Right lobe of liver (tissue), 6 donors: ENCODE data around the gene CALCOCO1. TPM values are rescaled to one million over a fixed set of nuclear protein-coding genes. Genes with fewer than 3 reads are reported as not detected.
"Not testable (repeated sequence)": the region's sequence is repeated elsewhere in the genome, so short reads cannot be mapped to it uniquely, and the experiment has no call there.

ENCODE experiments used
- ATAC-seq, 4 donors: fragments of 200-7000 bp; cut with Tn5 transposase; one replicate each; pipeline ENCODE4 v1.9.1; 2020; ENCODE audit warnings: mild to moderate bottlenecking in 4 of 4, moderate library complexity in 4 of 4
- DNase-seq, 3 donors: peaks; one replicate each; pipeline ENCODE4 v3.0.0-alpha.2; 2020
- H3K27ac ChIP-seq, 3 donors: fragments of 200-600 bp; one replicate each; pipeline ENCODE4 v1.8.0; 2022
- H3K27me3 ChIP-seq, 2 donors: fragments of 200-600 bp; one replicate each; pipeline ENCODE4 v1.8.0; 2022
- H3K36me3 ChIP-seq, 4 donors: fragments of 200-600 bp; sonication (generic) in 1 of 4; one replicate each; pipeline versions ENCODE4 v1.5.1 to v1.8.0; 2017 to 2022; ENCODE audit warnings: control low read depth in 1 of 4
- H3K4me1 ChIP-seq, 4 donors: fragments of 200-600 bp; sonication (generic) in 1 of 4; one replicate each; pipeline versions ENCODE4 v1.5.1 to v1.8.0; 2017 to 2022; ENCODE audit warnings: control low read depth in 1 of 4
- H3K4me3 ChIP-seq, 3 donors: fragments of 200-600 bp; one replicate each; pipeline ENCODE4 v1.8.0; 2022
- H3K9me3 ChIP-seq, 4 donors: fragments of 200-600 bp; sonication (generic) in 1 of 4; one replicate each; pipeline versions ENCODE4 v1.5.1 to v1.8.0; 2017 to 2022; ENCODE audit warnings: control low read depth in 1 of 4
- CTCF ChIP-seq, 4 donors: fragments of 200-600 bp in 3 of 4; fragments of 450-650 bp in 1 of 4; IDR thresholded peaks; one replicate each; pipeline versions ENCODE4 v1.5.1 to v1.8.0; 2016 to 2022; ENCODE audit warnings: antibody characterized with exemption in 4 of 4, mild to moderate bottlenecking in 2 of 4
- POLR2A ChIP-seq: fragments of 450-650 bp; IDR thresholded peaks from one replicate; pipeline ENCODE4 v1.6.1; 2017; ENCODE audit warnings: antibody characterized with exemption, mild to moderate bottlenecking
- WGBS: methylation state at CpG from one replicate; pipeline ENCODE4 v1.1.6; 2018; ENCODE audit warnings: low coverage, low lambda C conversion rate; ENCODE audit not compliant: insufficient coverage; ENCODE audit errors: missing lambda C conversion rate; 5-methylcytosine and 5-hydroxymethylcytosine counted together
- intact Hi-C, 2 donors: fragments of 100-400 bp; cut with DNase I; formaldehyde crosslinking; loops; one replicate each; pipeline versions ENCODE4 v1.11.2 to v1.14.1; 2022
- total RNA-seq, 6 experiments: library from RNA; depleted of rRNA in 2 of 6; stranded (reverse); fragments of >200 nt in 2 of 6; fragmentation: NEBNext Ultra II Directional in 3 of 6; extraction: Animal tissue kit (Norgen Biotek cat#: 25700) in 3 of 6; gene quantifications; one replicate each; pipeline versions ENCODE4 v1.1.0 to v1.2.4, GENCODE V29; 2016 to 2023
- donor health status: DM: no; HTN: yes; CAD: no.
- donor health status: DM: no; HTN: no; CAD: no.
- donor health status: DM: no; HTN: no; CAD: no.
- donor health status: DM: no; HTN: yes; CAD: no.
- donor health status: DM: no; HTN: yes; CAD: no.

The CALCOCO1 gene
- total RNA-seq, 6 experiments from 2014 or later, result 25.4 to 53.7 (median 34.2) TPM

GRCh38 chr12:53768976-53769375 lies 41.7 kb upstream of the CALCOCO1 start:
- Histone ChIP-seq H3K27ac (no peak overlapping the region), H3K4me3 (no peak overlapping the region), H3K36me3 (no peaks in the 10 kb centered on the region), H3K4me1 (no peaks in the 10 kb centered on the region), H3K9me3 (no peaks in the 10 kb centered on the region), H3K27me3 (peaks cover 0 to 6% of the 10 kb centered on the region in 2 donors)
- intact Hi-C loops, result no loop called here
- no peak for ATAC-seq
- TF ChIP-seq POLR2A (no peak), CTCF (IDR thresholded peaks at IDR 0.05) (no peak)
- no peak for DNase-seq
- WGBS, result 50% methylated on average over 2 of the region's 5 CpGs

- TF ChIP-seq CTCF (IDR thresholded peaks at IDR 0.05), result no peak
- H3K27me3 ChIP-seq, result peaks cover 0 to 6% of the 10 kb centered on the region in 2 donors
- 35% methylated on average over 3 of the region's 3 CpGs for WGBS
Observed at GRCh38 chr12:53766881-53767280, 39.6 kb upstream of the CALCOCO1 start.

GRCh38 chr12:53765891-53766290 lies 38.6 kb upstream of the CALCOCO1 start:
- H3K4me3 ChIP-seq, result no peak overlapping the region
- H3K9me3 ChIP-seq, result no peaks in the 10 kb centered on the region
- H3K27me3 ChIP-seq, result peaks cover 0 to 6% of the 10 kb centered on the region in 2 donors
- H3K4me1 ChIP-seq, result no peaks in the 10 kb centered on the region
- intact Hi-C loops, result no loop called here
- H3K36me3 ChIP-seq, result no peaks in the 10 kb centered on the region
- no peak overlapping the region for H3K27ac ChIP-seq
- no peak for TF ChIP-seq POLR2A
- TF ChIP-seq CTCF (IDR thresholded peaks at IDR 0.05), result no peak
- no peak for ATAC-seq
- no peak for DNase-seq
- WGBS, result 54% methylated on average over 2 of the region's 2 CpGs

More at GRCh38 chr12:53766881-53767280, 39.6 kb upstream of the CALCOCO1 start:
- DNase-seq (no peak), ATAC-seq (no peak)
- Histone ChIP-seq H3K4me3 (no peak overlapping the region), H3K36me3 (no peaks in the 10 kb centered on the region), H3K4me1 (no peaks in the 10 kb centered on the region), H3K9me3 (no peaks in the 10 kb centered on the region), H3K27ac (no peak overlapping the region)
- intact Hi-C loops, result no loop called here

- ATAC-seq, result no peak
- 61% methylated on average over 4 of the region's 4 CpGs for WGBS
- H3K4me3 ChIP-seq, result no peak overlapping the region
Observed at GRCh38 chr12:53764615-53765014, 37.4 kb upstream of the CALCOCO1 start.

GRCh38 chr12:53762793-53763192 lies 35.5 kb upstream of the CALCOCO1 start:
- H3K27me3 ChIP-seq, H3K4me3 ChIP-seq, DNase-seq, H3K9me3 ChIP-seq, H3K4me1 ChIP-seq, H3K36me3 ChIP-seq, ATAC-seq, H3K27ac ChIP-seq, intact Hi-C loops: not testable (repeated sequence)
- WGBS, result 71% methylated on average over 3 of the region's 3 CpGs

More at GRCh38 chr12:53764615-53765014, 37.4 kb upstream of the CALCOCO1 start:
- DNase-seq, result no peak
- Histone ChIP-seq H3K4me1 (no peaks in the 10 kb centered on the region), H3K27me3 (peaks cover 0 to 6% of the 10 kb centered on the region in 2 donors), H3K9me3 (no peaks in the 10 kb centered on the region), H3K27ac (no peak overlapping the region), H3K36me3 (no peaks in the 10 kb centered on the region)
- intact Hi-C loops, result no loop called here
- TF ChIP-seq CTCF (IDR thresholded peaks at IDR 0.05) (no peak), POLR2A (no peak)
